ENCODE data around the gene KCNAB1. TPM values are rescaled to one million over a fixed set of nuclear protein-coding genes. Genes with fewer than 3 reads are reported as not detected.

Gene KCNAB1
- total RNA-seq, 2 donors from 2014 or later: 0.49 to 0.81 TPM

DNA sequence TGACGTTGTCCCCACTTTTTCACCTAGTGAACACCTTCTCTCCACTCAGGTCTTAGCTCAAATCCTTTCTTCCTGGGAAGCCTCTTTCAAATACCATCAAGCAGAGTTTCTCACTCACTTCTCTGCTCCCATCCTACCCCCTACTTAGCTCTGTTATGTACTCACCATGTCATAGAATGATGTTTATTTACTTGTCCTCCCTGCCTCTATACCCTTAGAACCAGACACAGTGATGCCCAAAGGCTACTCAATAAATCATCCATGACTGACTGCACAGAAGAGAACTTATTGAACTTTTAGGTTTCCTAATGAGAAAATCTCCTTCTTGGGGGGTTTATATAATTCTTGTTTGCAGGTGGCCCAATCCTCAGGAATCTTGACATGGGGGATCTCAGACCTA is 280.4 kb downstream of the KCNAB1 start:
- H3K4me3 ChIP-seq (ENCODE audit: low read length): no peak overlapping the region
- Mint-ChIP-seq H3K36me3 (ENCODE audit: low read depth) (no peaks in the 10 kb centered on the region), H3K27ac (no peak overlapping the region), H3K9me3 (no peaks in the 10 kb centered on the region), H3K4me3 (no peak overlapping the region), H3K27me3 (ENCODE audit: insufficient read depth) (no peaks in the 10 kb centered on the region), H3K4me1 (peaks cover 2% of the 10 kb centered on the region)
- no peaks in the 10 kb centered on the region for H3K27me3 ChIP-seq (ENCODE audit: control insufficient read depth, insufficient read depth, low read length, poor library complexity, severe bottlenecking)
- TF ChIP-seq, protein P1, sequence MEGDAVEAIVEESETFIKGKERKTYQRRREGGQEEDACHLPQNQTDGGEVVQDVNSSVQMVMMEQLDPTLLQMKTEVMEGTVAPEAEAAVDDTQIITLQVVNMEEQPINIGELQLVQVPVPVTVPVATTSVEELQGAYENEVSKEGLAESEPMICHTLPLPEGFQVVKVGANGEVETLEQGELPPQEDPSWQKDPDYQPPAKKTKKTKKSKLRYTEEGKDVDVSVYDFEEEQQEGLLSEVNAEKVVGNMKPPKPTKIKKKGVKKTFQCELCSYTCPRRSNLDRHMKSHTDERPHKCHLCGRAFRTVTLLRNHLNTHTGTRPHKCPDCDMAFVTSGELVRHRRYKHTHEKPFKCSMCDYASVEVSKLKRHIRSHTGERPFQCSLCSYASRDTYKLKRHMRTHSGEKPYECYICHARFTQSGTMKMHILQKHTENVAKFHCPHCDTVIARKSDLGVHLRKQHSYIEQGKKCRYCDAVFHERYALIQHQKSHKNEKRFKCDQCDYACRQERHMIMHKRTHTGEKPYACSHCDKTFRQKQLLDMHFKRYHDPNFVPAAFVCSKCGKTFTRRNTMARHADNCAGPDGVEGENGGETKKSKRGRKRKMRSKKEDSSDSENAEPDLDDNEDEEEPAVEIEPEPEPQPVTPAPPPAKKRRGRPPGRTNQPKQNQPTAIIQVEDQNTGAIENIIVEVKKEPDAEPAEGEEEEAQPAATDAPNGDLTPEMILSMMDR (conservative IDR thresholded peaks at IDR 0.05): no peak
- WGBS, 2 experiments (ENCODE audit: insufficient coverage in 1 of 2, insufficient read length in 1 of 2): 89 to 100% methylated on average over 1 of the region's 1 CpG
- H3K36me3 ChIP-seq (ENCODE audit: control insufficient read depth, insufficient read depth, low read length): no peaks in the 10 kb centered on the region
- no peak overlapping the region for H3K27ac ChIP-seq (ENCODE audit: low read depth, low read length)
- H3K9me3 ChIP-seq (ENCODE audit: control insufficient read depth, low read length): no peaks in the 10 kb centered on the region
- no peak for DNase-seq
- no peaks in the 10 kb centered on the region for H3K4me1 ChIP-seq (ENCODE audit: control insufficient read depth, insufficient read depth, low read length)
- no peak overlapping the region for H3K9ac ChIP-seq (ENCODE audit: extremely low read depth, low read length, poor library complexity, severe bottlenecking)

DNA sequence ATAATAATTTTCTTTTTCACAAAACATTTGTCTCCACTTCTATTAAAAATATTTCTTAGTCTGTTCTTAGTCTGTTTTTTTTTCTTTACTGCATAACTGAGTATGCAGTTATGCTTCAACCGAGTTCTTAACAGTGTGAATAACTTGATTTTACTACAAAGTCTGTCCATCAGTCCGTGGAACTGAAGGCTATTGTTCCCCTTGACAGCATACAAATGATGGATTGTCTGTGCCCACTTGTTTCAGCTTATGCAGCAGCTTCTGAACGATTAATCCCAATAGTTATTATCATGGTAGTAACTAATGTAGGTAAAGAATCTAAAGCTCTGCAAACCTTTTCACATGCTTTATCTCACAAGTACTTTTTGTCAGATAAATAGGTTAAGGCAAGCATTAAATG is 283.8 kb downstream of the KCNAB1 start:
- H3K27ac ChIP-seq (ENCODE audit: low read depth, low read length): no peak overlapping the region

DNA sequence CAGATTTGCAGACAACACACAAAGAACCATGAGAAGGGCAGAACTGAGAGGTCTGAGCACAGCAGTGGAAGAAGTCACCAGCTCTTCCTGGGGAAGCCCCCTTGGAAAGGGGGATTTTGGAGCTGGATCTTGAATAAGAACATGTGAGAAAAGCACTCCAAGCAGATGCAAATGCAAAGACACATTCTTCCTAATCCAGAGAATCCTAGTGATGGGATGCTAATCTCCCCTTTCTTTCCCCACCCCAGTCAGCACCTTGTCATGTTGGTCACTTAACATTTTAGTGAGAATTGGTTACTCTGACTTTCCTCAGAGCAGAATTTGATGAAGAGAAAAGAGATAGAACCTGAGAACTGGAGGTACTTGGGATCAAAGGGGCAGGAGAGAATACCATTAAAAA is 286.0 kb downstream of the KCNAB1 start:
- no peaks in the 10 kb centered on the region for H3K4me1 ChIP-seq (ENCODE audit: control insufficient read depth, insufficient read depth, low read length)
- Mint-ChIP-seq H3K36me3 (ENCODE audit: low read depth) (no peaks in the 10 kb centered on the region), H3K9me3 (no peaks in the 10 kb centered on the region), H3K4me3 (no peak overlapping the region), H3K27me3 (ENCODE audit: insufficient read depth) (no peaks in the 10 kb centered on the region), H3K27ac (no peak overlapping the region), H3K4me1 (peaks cover 2% of the 10 kb centered on the region)
- no peak overlapping the region for H3K9ac ChIP-seq (ENCODE audit: extremely low read depth, low read length, poor library complexity, severe bottlenecking)
- H3K27ac ChIP-seq (ENCODE audit: low read depth, low read length): no peak overlapping the region
- H3K36me3 ChIP-seq (ENCODE audit: control insufficient read depth, insufficient read depth, low read length): no peaks in the 10 kb centered on the region
- TF ChIP-seq, protein P1 (conservative IDR thresholded peaks at IDR 0.05): no peak
- DNase-seq: no peak
- no peaks in the 10 kb centered on the region for H3K9me3 ChIP-seq (ENCODE audit: control insufficient read depth, low read length)
- H3K4me3 ChIP-seq (ENCODE audit: low read length): no peak overlapping the region
- H3K27me3 ChIP-seq (ENCODE audit: control insufficient read depth, insufficient read depth, low read length, poor library complexity, severe bottlenecking): no peaks in the 10 kb centered on the region

More for the DNA sequence above, 283.8 kb downstream of the KCNAB1 start:
- Mint-ChIP-seq H3K27me3 (ENCODE audit: insufficient read depth) (no peaks in the 10 kb centered on the region), H3K4me1 (peaks cover 2% of the 10 kb centered on the region), H3K4me3 (no peak overlapping the region), H3K9me3 (no peaks in the 10 kb centered on the region), H3K27ac (no peak overlapping the region), H3K36me3 (ENCODE audit: low read depth) (no peaks in the 10 kb centered on the region)
- no peaks in the 10 kb centered on the region for H3K36me3 ChIP-seq (ENCODE audit: control insufficient read depth, insufficient read depth, low read length)
- H3K9ac ChIP-seq (ENCODE audit: extremely low read depth, low read length, poor library complexity, severe bottlenecking): no peak overlapping the region
- no peak for DNase-seq
- H3K9me3 ChIP-seq (ENCODE audit: control insufficient read depth, low read length): no peaks in the 10 kb centered on the region
- TF ChIP-seq, protein P1 (conservative IDR thresholded peaks at IDR 0.05): no peak
- H3K27me3 ChIP-seq (ENCODE audit: control insufficient read depth, insufficient read depth, low read length, poor library complexity, severe bottlenecking): no peaks in the 10 kb centered on the region
- H3K4me1 ChIP-seq (ENCODE audit: control insufficient read depth, insufficient read depth, low read length): no peaks in the 10 kb centered on the region
- H3K4me3 ChIP-seq (ENCODE audit: low read length): no peak overlapping the region
- 82 to 91% methylated on average over 3 of the region's 3 CpGs for WGBS, 2 experiments (ENCODE audit: insufficient coverage in 1 of 2, insufficient read length in 1 of 2)

Data from endodermal cell (in vitro differentiated cells).